MCF 10A (cell line): ENCODE results near the gene SLC38A3. TPM values are rescaled to one million over a fixed set of nuclear protein-coding genes. Genes with fewer than 3 reads are reported as not detected.

Source experiments
- BruUV-seq: library from RNA; stranded (reverse); fragments of 400-500 nt; replicated peaks from 2 replicates; lab custom pipeline; 2021; lab: Mats Ljungman, UMichigan
- CTCF ChIA-PET: fragments of 300-600 bp; sonication (Branson Sonifier 250); formaldehyde crosslinking; extraction: SDS; loops from one replicate; lab custom pipeline; 2021; ENCODE audit warnings: antibody characterized with exemption, inconsistent platforms; lab: Yijun Ruan, JAX
- POLR2A ChIA-PET: fragments of 300-600, 350-650 bp; sonication (Branson Sonifier 250); formaldehyde crosslinking; extraction: SDS; loops from one replicate; lab custom pipeline; 2020; ENCODE audit warnings: antibody characterized with exemption, inconsistent platforms; lab: Yijun Ruan, JAX
- DNase-seq: peaks from one replicate; pipeline ENCODE4 v3.0.0-alpha.2; 2018; ENCODE audit not compliant: unreplicated experiment
- H3K27ac Mint-ChIP-seq: one replicate; pipeline ENCODE4 v1.8.0; 2022; ENCODE audit warnings: mild to moderate bottlenecking, low read depth, mixed read lengths; ENCODE audit not compliant: unreplicated experiment
- H3K27me3 Mint-ChIP-seq: one replicate; pipeline ENCODE4 v1.8.0; 2022; ENCODE audit warnings: mixed read lengths; ENCODE audit not compliant: insufficient read depth, unreplicated experiment
- H3K36me3 Mint-ChIP-seq: one replicate; pipeline ENCODE4 v1.8.0; 2022; ENCODE audit warnings: mild to moderate bottlenecking, moderate library complexity, mixed read lengths; ENCODE audit not compliant: insufficient read depth, unreplicated experiment
- H3K4me1 Mint-ChIP-seq: one replicate; pipeline ENCODE4 v1.8.0; 2022; ENCODE audit warnings: mixed read lengths; ENCODE audit not compliant: insufficient read depth, unreplicated experiment
- H3K4me3 Mint-ChIP-seq: one replicate; pipeline ENCODE4 v1.8.0; 2022; ENCODE audit warnings: mild to moderate bottlenecking, moderate library complexity, mixed read lengths; ENCODE audit not compliant: unreplicated experiment
- H3K9me3 Mint-ChIP-seq: one replicate; pipeline ENCODE4 v1.8.0; 2022; ENCODE audit warnings: mixed read lengths; ENCODE audit not compliant: unreplicated experiment
- intact Hi-C: fragments of 100-400 bp; cut with micrococcal nuclease; formaldehyde crosslinking; loops from 2 replicates; pipeline ENCODE4 v1.14.1; 2022
- microRNA-seq: library from miRNA; unstranded; fragments of <30 nt; microRNA quantifications from one replicate; pipeline ENCODE4 v1.2.0, GENCODE V29; 2022
- total RNA-seq: library from RNA; stranded (reverse); gene quantifications from 2 replicates; pipeline ENCODE4 v1.2.3, GENCODE V29; 2022
- TF ChIP-seq, protein P1 (sequence below): fragments of 200-600 bp; IDR thresholded peaks from one replicate; pipeline ENCODE4 v1.8.0; 2022; ENCODE audit warnings: antibody characterized with exemption, mild to moderate bottlenecking; ENCODE audit not compliant: unreplicated experiment

Gene SLC38A3
- total RNA-seq, 1 experiment from 2014 or later, result not detected

GRCh38 chr3:50269460-50269859 lies 64.4 kb downstream of the SLC38A3 start:
- Mint-ChIP-seq H3K27me3 (no peaks in the 10 kb centered on the region), H3K27ac (no peak overlapping the region), H3K4me3 (peak overlapping the region; percentile 34), H3K4me1 (peaks cover 44% of the 10 kb centered on the region), H3K9me3 (no peaks in the 10 kb centered on the region), H3K36me3 (peaks cover 5% of the 10 kb centered on the region)
- ChIA-PET CTCF (interaction anchor here (0.6 to 5.0 kb wide), 12 partner anchors 9 to 157 kb away, joined by 3 to 50 read pairs (median 5); no protein-coding TSS in a partner anchor), POLR2A (interaction anchor here (0.6 to 3.9 kb wide), 9 partner anchors 9 to 1697 kb away, joined by 3 to 16 read pairs (median 4); partner anchors contain the start of gene TUSC2)
- DNase-seq, result no peak
- TF ChIP-seq, protein P1, sequence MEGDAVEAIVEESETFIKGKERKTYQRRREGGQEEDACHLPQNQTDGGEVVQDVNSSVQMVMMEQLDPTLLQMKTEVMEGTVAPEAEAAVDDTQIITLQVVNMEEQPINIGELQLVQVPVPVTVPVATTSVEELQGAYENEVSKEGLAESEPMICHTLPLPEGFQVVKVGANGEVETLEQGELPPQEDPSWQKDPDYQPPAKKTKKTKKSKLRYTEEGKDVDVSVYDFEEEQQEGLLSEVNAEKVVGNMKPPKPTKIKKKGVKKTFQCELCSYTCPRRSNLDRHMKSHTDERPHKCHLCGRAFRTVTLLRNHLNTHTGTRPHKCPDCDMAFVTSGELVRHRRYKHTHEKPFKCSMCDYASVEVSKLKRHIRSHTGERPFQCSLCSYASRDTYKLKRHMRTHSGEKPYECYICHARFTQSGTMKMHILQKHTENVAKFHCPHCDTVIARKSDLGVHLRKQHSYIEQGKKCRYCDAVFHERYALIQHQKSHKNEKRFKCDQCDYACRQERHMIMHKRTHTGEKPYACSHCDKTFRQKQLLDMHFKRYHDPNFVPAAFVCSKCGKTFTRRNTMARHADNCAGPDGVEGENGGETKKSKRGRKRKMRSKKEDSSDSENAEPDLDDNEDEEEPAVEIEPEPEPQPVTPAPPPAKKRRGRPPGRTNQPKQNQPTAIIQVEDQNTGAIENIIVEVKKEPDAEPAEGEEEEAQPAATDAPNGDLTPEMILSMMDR, result no peak
- BruUV-seq, result no TSS peak
- intact Hi-C loops, result no loop called here

DNA sequence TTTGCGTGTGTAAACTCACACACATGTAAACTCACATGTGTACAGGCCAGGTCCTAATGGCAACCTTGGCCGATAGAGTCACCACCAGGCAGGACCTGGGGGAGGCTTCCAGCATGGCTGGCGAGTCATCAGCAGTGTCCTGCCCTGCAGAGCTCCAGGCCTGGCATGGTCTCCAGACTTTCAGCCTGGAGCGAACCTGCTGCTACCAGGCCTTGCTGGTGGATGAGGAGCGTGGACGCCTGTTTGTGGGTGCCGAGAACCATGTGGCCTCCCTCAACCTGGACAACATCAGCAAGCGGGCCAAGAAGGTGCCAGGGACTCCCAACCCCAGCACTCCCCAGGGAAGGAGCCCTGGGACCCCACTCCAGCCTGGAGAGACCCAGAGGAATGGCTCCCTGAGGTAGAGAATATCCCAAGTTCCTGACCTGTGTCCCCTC lies 64.9 kb downstream of the SLC38A3 start:
- ChIA-PET CTCF (interaction anchor here (0.6 to 5.0 kb wide), 12 partner anchors 10 to 149 kb away, joined by 3 to 50 read pairs (median 6); no protein-coding TSS in a partner anchor), POLR2A (interaction anchor here (0.5 to 3.9 kb wide), 10 partner anchors 10 to 1697 kb away, joined by 3 to 16 read pairs (median 4); partner anchors contain the start of gene TUSC2)
- Mint-ChIP-seq H3K27ac (peak overlapping the region; percentile 35), H3K4me1 (peaks cover 48% of the 10 kb centered on the region), H3K9me3 (no peaks in the 10 kb centered on the region), H3K36me3 (peaks cover 5% of the 10 kb centered on the region), H3K4me3 (peak overlapping the region; percentile 25), H3K27me3 (no peaks in the 10 kb centered on the region)
- DNase-seq, result peak; percentile 62
- TF ChIP-seq, protein P1, result no peak
- no TSS peak for BruUV-seq
- intact Hi-C loops, result loop anchor here (5.0 kb wide), 1 partner anchor 148 kb away; no protein-coding TSS in a partner anchor

- Mint-ChIP-seq H3K4me1 (peaks cover 48% of the 10 kb centered on the region), H3K4me3 (peak overlapping the region; percentile 25), H3K9me3 (no peaks in the 10 kb centered on the region), H3K27ac (peak overlapping the region; percentile 35), H3K27me3 (no peaks in the 10 kb centered on the region), H3K36me3 (peaks cover 6% of the 10 kb centered on the region)
- BruUV-seq, result no TSS peak
- ChIA-PET CTCF (interaction anchor here (0.6 to 5.0 kb wide), 12 partner anchors 10 to 148 kb away, joined by 3 to 50 read pairs (median 6); no protein-coding TSS in a partner anchor), POLR2A (interaction anchor here (0.5 to 3.9 kb wide), 10 partner anchors 11 to 346 kb away, joined by 3 to 16 read pairs (median 3); partner anchors contain the start of gene GNAI2)
- intact Hi-C loops, result loop anchor here (5.0 kb wide), 1 partner anchor 148 kb away; no protein-coding TSS in a partner anchor
- DNase-seq, result no peak
- TF ChIP-seq, protein P1, result no peak
Observed at GRCh38 chr3:50270422-50271224, 65.6 kb downstream of the SLC38A3 start.

Small RNA genes within 50 kb of the gene (microRNA-seq; reads per million reads assigned to microRNA genes)
- gene MIR566 (not detected), gene MIR5787 (not detected)

Other genes starting within 250 kb of the SLC38A3 start
- gene RBM5, start 116.4 kb upstream of the SLC38A3 start, total RNA-seq, result 138 TPM in 2 replicates
- gene SEMA3F, start 49.9 kb upstream of the SLC38A3 start, total RNA-seq, result 34.6 and 51.5 TPM in 2 replicates
- gene GNAT1, start 13.7 kb upstream of the SLC38A3 start, total RNA-seq, result 0.49 TPM in 1 of 2 replicates, not detected in the other
- 122 and 123 TPM in 2 replicates for gene GNAI2, start 30.9 kb downstream of the SLC38A3 start, total RNA-seq
- 7.6 and 12.5 TPM in 2 replicates for gene SEMA3B, start 63.9 kb downstream of the SLC38A3 start, total RNA-seq
- 0.20 TPM in 1 of 2 replicates, not detected in the other for gene LSMEM2, start 73.8 kb downstream of the SLC38A3 start, total RNA-seq
- gene IFRD2, start 87.2 kb downstream of the SLC38A3 start, total RNA-seq, result 135 and 182 TPM in 2 replicates
- gene HYAL3, start 94.1 kb downstream of the SLC38A3 start, total RNA-seq, result 2.3 and 4.7 TPM in 2 replicates
- 11.4 and 12.4 TPM in 2 replicates for gene NAA80, start 94.1 kb downstream of the SLC38A3 start, total RNA-seq
- 0.42 and 0.70 TPM in 2 replicates for gene HYAL1, start 98.3 kb downstream of the SLC38A3 start, total RNA-seq
- 11.6 and 12.6 TPM in 2 replicates for gene HYAL2, start 117.5 kb downstream of the SLC38A3 start, total RNA-seq
- 14.5 and 20.4 TPM in 2 replicates for gene TUSC2, start 123.0 kb downstream of the SLC38A3 start, total RNA-seq
- 24.3 and 32.0 TPM in 2 replicates for gene RASSF1, start 135.6 kb downstream of the SLC38A3 start, total RNA-seq
- 0.68 and 1.0 TPM in 2 replicates for gene ZMYND10, start 140.5 kb downstream of the SLC38A3 start, total RNA-seq
- gene NPRL2, start 145.5 kb downstream of the SLC38A3 start, total RNA-seq, result 21.1 and 22.1 TPM in 2 replicates
- 24.0 and 24.1 TPM in 2 replicates for gene CYB561D2, start 145.6 kb downstream of the SLC38A3 start, total RNA-seq
- 31.9 and 40.3 TPM in 2 replicates for gene TMEM115, start 154.2 kb downstream of the SLC38A3 start, total RNA-seq